A549 treated with CpdA at 1 μM for 4 hours (cell line): ENCODE data around the gene EPOP. TPM values are rescaled to one million over a fixed set of nuclear protein-coding genes. Genes with fewer than 3 reads are reported as not detected.

Experiments
- total RNA-seq: library from RNA; stranded (reverse); fragments of 200-300 nt; extraction: Qiagen RNA extraction; gene quantifications from 5 replicates; pipeline ENCODE4 v1.2.3, GENCODE V29; 2022; ENCODE audit warnings: low read depth

Gene EPOP
- total RNA-seq: 11.2 to 15.0 TPM (median 14.6 TPM) in 5 replicates

GRCh38 chr17:38674749-38675615 lies at the start of gene EPOP:
TSS of gene EPOP (minus strand) at chr17:38674957. CDS start at chr17:38674495, 462 bp downstream.

DNA sequence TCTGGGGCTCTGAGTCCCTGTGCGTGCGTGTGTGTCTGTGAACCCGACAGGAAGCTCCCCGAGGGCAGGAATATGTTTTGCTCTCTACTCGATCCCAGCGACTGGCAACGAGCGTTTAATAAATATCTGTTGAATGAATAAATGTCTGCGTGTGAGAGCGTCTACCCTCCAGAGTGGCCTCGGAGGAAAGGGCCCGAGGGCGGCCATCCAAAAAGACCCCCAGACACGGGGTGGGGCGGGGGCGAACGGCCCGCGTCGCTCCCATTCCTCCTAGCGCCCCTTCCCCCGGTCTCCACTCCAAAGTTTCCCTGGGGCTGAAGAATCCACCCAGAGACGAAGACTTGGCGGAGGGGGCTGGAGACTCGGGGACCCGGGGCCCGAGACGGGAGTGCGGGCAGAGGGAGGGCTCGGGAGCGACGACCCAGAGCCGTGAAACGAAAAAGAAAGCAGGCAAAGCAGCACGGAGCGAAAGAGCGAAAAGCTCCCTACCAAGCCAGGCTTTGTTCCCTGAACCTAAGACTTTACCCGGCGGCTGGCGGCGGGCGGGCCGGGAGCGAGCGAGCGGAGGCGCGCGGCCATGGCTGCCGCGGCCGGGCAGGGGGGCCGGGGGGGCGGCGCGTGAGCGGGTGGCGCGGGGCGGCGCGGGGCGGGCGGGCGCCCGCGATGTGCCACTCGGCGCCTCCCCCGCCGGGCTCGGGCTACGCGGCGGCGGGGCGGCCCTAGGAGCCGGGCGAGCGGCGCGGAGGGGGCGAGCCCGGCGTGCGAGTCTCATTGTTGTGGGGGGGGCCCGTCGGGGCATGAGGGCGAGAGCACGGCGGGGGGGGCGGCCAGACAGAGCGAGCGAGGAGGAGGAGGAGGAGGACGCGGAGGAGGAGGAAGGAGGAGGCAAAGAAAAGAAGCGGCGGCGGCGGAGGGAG lies 30.1 kb upstream of the EPOP start, which contains the start of gene MLLT6:
TSS of gene MLLT6 (plus strand) at position 668 of the 917 bp plus-strand sequence. CDS start 360 bp downstream, outside the sequence.

Other genes starting within 250 kb of the EPOP start
- gene ARHGAP23, start 246.5 kb downstream of the EPOP start, total RNA-seq: 36.2 to 48.8 TPM (median 45.9 TPM) in 5 replicates
- 0.84 to 3.1 TPM (median 2.3 TPM) in 5 replicates for gene SRCIN1, start 69.0 kb downstream of the EPOP start, total RNA-seq
- 24.7 to 37.7 TPM (median 29.3 TPM) in 5 replicates for gene MLLT6, start 30.3 kb upstream of the EPOP start, total RNA-seq
- gene CISD3, start 55.4 kb upstream of the EPOP start, total RNA-seq: 42.9 to 100 TPM (median 86.3 TPM) in 5 replicates
- 34.8 to 65.1 TPM (median 60.6 TPM) in 5 replicates for gene PCGF2, start 73.4 kb upstream of the EPOP start, total RNA-seq
- 325 to 456 TPM (median 440 TPM) in 5 replicates for gene PSMB3, start 77.8 kb upstream of the EPOP start, total RNA-seq
- gene PIP4K2B, start 124.6 kb upstream of the EPOP start, total RNA-seq: 36.7 to 44.9 TPM (median 40.9 TPM) in 5 replicates
- 20.2 to 29.9 TPM (median 22.8 TPM) in 5 replicates for gene CWC25, start 150.4 kb upstream of the EPOP start, total RNA-seq
- gene RPL23, start 178.8 kb upstream of the EPOP start, total RNA-seq: 2,529 to 3,045 TPM (median 2,691 TPM) in 5 replicates
- 243 to 263 TPM (median 257 TPM) in 5 replicates for gene LASP1, start 195.1 kb upstream of the EPOP start, total RNA-seq